Subcutaneous abdominal adipose tissue (tissue), 5 donors: ENCODE measurements around the gene XRCC1.
A peak's percentile ranks its signal among the peaks of the same experiment; 100 is the strongest.
"Not testable (repeated sequence)": the region's sequence is repeated elsewhere in the genome, so short reads cannot be mapped to it uniquely, and the experiment has no call there.

Experiments used
- H3K27ac ChIP-seq: one replicate; pipeline ENCODE4 v1.7.0; 2013; ENCODE audit warnings: low read depth, mild to moderate bottlenecking, inconsistent platforms, low read length, moderate library complexity
- H3K27me3 ChIP-seq, 5 donors: one replicate each; pipeline ENCODE4 v1.7.0; 2013; ENCODE audit warnings: low read length in 5 of 5, inconsistent platforms in 1 of 5; ENCODE audit not compliant: control insufficient read depth in 5 of 5, insufficient read depth in 4 of 5
- H3K36me3 ChIP-seq, 5 donors: one replicate each; pipeline ENCODE4 v1.7.0; 2013; ENCODE audit warnings: low read length in 5 of 5; ENCODE audit not compliant: control insufficient read depth in 5 of 5, insufficient read depth in 5 of 5
- H3K4me1 ChIP-seq, 5 donors: one replicate each; pipeline ENCODE4 v1.7.0; 2013; ENCODE audit warnings: low read length in 5 of 5, mild to moderate bottlenecking in 3 of 5, moderate library complexity in 1 of 5; ENCODE audit not compliant: control insufficient read depth in 5 of 5, insufficient read depth in 5 of 5
- H3K4me3 ChIP-seq, 5 donors: one replicate each; pipeline ENCODE4 v1.7.0; 2013; ENCODE audit warnings: low read length in 5 of 5, low read depth in 1 of 5
- H3K9ac ChIP-seq, 5 donors: one replicate each; pipeline ENCODE4 v1.7.0; 2013; ENCODE audit warnings: low read length in 5 of 5, mild to moderate bottlenecking in 4 of 5, moderate library complexity in 3 of 5
- H3K9me3 ChIP-seq, 5 donors: one replicate each; pipeline ENCODE4 v1.7.0; 2013; ENCODE audit warnings: low read length in 5 of 5; ENCODE audit not compliant: control insufficient read depth in 5 of 5
- donor health status: healthy.
- donor health status: healthy.
- donor health status: healthy.
- donor health status: healthy.
- donor health status: healthy.

The XRCC1 gene

GRCh38 chr19:43524922-43525835 lies 50.1 kb downstream of the XRCC1 start:
- Histone ChIP-seq H3K36me3 (no peaks in the 10 kb centered on the region), H3K4me3 (peak overlapping the region; percentile 81 to 92 (median 87)), H3K4me1 (peaks cover 6 to 34% (median 28%) of the 10 kb centered on the region in 5 donors), H3K27ac (peak overlapping the region; percentile 85), H3K9ac (peak overlapping the region; percentile 72 to 92 (median 89)), H3K27me3 (no peaks in the 10 kb centered on the region), H3K9me3 (no peaks in the 10 kb centered on the region)

GRCh38 chr19:43523696-43524095 lies 51.6 kb downstream of the XRCC1 start:
- H3K4me1 ChIP-seq = peaks cover 8 to 34% (median 28%) of the 10 kb centered on the region in 5 donors
- H3K4me3 ChIP-seq, H3K27ac ChIP-seq, H3K9ac ChIP-seq, H3K36me3 ChIP-seq, H3K9me3 ChIP-seq, H3K27me3 ChIP-seq: not testable (repeated sequence)

GRCh38 chr19:43522929-43523328 lies 52.4 kb downstream of the XRCC1 start:
- H3K4me1 ChIP-seq = peaks cover 8 to 34% (median 28%) of the 10 kb centered on the region in 5 donors
- H3K9me3 ChIP-seq = no peaks in the 10 kb centered on the region
- H3K36me3 ChIP-seq = no peaks in the 10 kb centered on the region
- H3K27ac ChIP-seq = no peak overlapping the region
- H3K27me3 ChIP-seq = no peaks in the 10 kb centered on the region
- H3K4me3 ChIP-seq = no peak overlapping the region
- H3K9ac ChIP-seq = no peak overlapping the region

GRCh38 chr19:43519436-43520088 lies 55.8 kb downstream of the XRCC1 start:
- Histone ChIP-seq H3K36me3 (no peaks in the 10 kb centered on the region), H3K4me1 (peaks cover 1 to 3% (median 3%) of the 10 kb centered on the region in 5 donors), H3K27ac (no peak overlapping the region), H3K9ac (peak overlapping the region in 1 of 5 donors; percentile 43), H3K4me3 (no peak overlapping the region), H3K9me3 (no peaks in the 10 kb centered on the region), H3K27me3 (no peaks in the 10 kb centered on the region)

- Histone ChIP-seq H3K36me3 (no peaks in the 10 kb centered on the region), H3K9ac (no peak overlapping the region), H3K27me3 (no peaks in the 10 kb centered on the region), H3K4me3 (no peak overlapping the region), H3K4me1 (peaks cover 0 to 2% (median 0%) of the 10 kb centered on the region in 5 donors), H3K27ac (no peak overlapping the region), H3K9me3 (no peaks in the 10 kb centered on the region)
Observed at GRCh38 chr19:43518051-43518450, 57.3 kb downstream of the XRCC1 start.

- not testable (repeated sequence) for H3K9me3 ChIP-seq, H3K27me3 ChIP-seq, H3K27ac ChIP-seq, H3K4me3 ChIP-seq, H3K9ac ChIP-seq, H3K4me1 ChIP-seq
- H3K36me3 ChIP-seq = peaks cover 4 to 26% (median 25%) of the 10 kb centered on the region in 5 donors
Observed at GRCh38 chr19:43512399-43512798, 62.9 kb downstream of the XRCC1 start.

- no peak overlapping the region for H3K4me3 ChIP-seq
- no peaks in the 10 kb centered on the region for H3K9me3 ChIP-seq
- H3K9ac ChIP-seq = no peak overlapping the region
- H3K27ac ChIP-seq = no peak overlapping the region
- H3K36me3 ChIP-seq = peaks cover 4 to 26% (median 25%) of the 10 kb centered on the region in 5 donors
- no peaks in the 10 kb centered on the region for H3K27me3 ChIP-seq
- no peaks in the 10 kb centered on the region for H3K4me1 ChIP-seq
Observed at GRCh38 chr19:43511324-43511723, 64.0 kb downstream of the XRCC1 start.

- no peaks in the 10 kb centered on the region for H3K9me3 ChIP-seq
- H3K27ac ChIP-seq = no peak overlapping the region
- H3K4me1 ChIP-seq = no peaks in the 10 kb centered on the region
- H3K36me3 ChIP-seq = peaks cover 4 to 29% (median 27%) of the 10 kb centered on the region in 5 donors
- H3K27me3 ChIP-seq = no peaks in the 10 kb centered on the region
- H3K9ac ChIP-seq = no peak overlapping the region
- H3K4me3 ChIP-seq = no peak overlapping the region
Observed at GRCh38 chr19:43510713-43511112, 64.6 kb downstream of the XRCC1 start.

GRCh38 chr19:43507880-43508279 lies 67.4 kb downstream of the XRCC1 start:
- Histone ChIP-seq H3K4me3 (no peak overlapping the region), H3K27ac (no peak overlapping the region), H3K27me3 (no peaks in the 10 kb centered on the region), H3K9me3 (no peaks in the 10 kb centered on the region), H3K9ac (no peak overlapping the region), H3K4me1 (peaks cover 3 to 22% (median 20%) of the 10 kb centered on the region in 5 donors), H3K36me3 (peaks cover 4 to 29% (median 27%) of the 10 kb centered on the region in 5 donors)

- no peak overlapping the region for H3K9ac ChIP-seq
- H3K27me3 ChIP-seq = peaks cover 0 to 6% (median 0%) of the 10 kb centered on the region in 5 donors
- H3K9me3 ChIP-seq = no peaks in the 10 kb centered on the region
- peaks cover 3 to 22% (median 20%) of the 10 kb centered on the region in 5 donors for H3K4me1 ChIP-seq
- peaks cover 4 to 29% (median 27%) of the 10 kb centered on the region in 5 donors for H3K36me3 ChIP-seq
- no peak overlapping the region for H3K27ac ChIP-seq
- H3K4me3 ChIP-seq = no peak overlapping the region
Observed at GRCh38 chr19:43506629-43507028, 68.7 kb downstream of the XRCC1 start.
